GM19240 (cell line): Measurements from ENCODE around the gene TANGO6.
"Not testable (repeated sequence)": the region's sequence is repeated elsewhere in the genome, so short reads cannot be mapped to it uniquely, and the experiment has no call there.

Experiments
- DNase-seq: peaks from one replicate; pipeline ENCODE4 v3.0.0; 2011; ENCODE audit warnings: low spot score; ENCODE audit not compliant: insufficient read length

Gene TANGO6

GRCh38 chr16:69114346-69114975 is 271.1 kb downstream of the TANGO6 start:
- DNase-seq, result no peak

GRCh38 chr16:69114976-69115355 is 271.6 kb downstream of the TANGO6 start:
- no peak for DNase-seq

- DNase-seq, result no peak
These were observed 272.0 kb downstream of the TANGO6 start for GRCh38 chr16:69115361-69115760.

- DNase-seq, result no peak
These were observed 272.5 kb downstream of the TANGO6 start for GRCh38 chr16:69115837-69116236.

GRCh38 chr16:69116256-69116875 is 273.0 kb downstream of the TANGO6 start:
- DNase-seq, result no peak

- no peak for DNase-seq
These were observed 273.6 kb downstream of the TANGO6 start for GRCh38 chr16:69116906-69117305.

GRCh38 chr16:69118468-69118867 is 275.1 kb downstream of the TANGO6 start:
- no peak for DNase-seq

GRCh38 chr16:69118994-69119393 is 275.7 kb downstream of the TANGO6 start:
- DNase-seq, result no peak

- no peak for DNase-seq
These were observed 276.2 kb downstream of the TANGO6 start for GRCh38 chr16:69119536-69119935.

GRCh38 chr16:69120096-69120664 is 276.8 kb downstream of the TANGO6 start:
- DNase-seq, result no peak

- DNase-seq, result no peak
These were observed 280.6 kb downstream of the TANGO6 start for GRCh38 chr16:69123910-69124309.

GRCh38 chr16:69124406-69124805 is 281.1 kb downstream of the TANGO6 start:
- DNase-seq, result not testable (repeated sequence)

GRCh38 chr16:69124961-69125360 is 281.6 kb downstream of the TANGO6 start:
- DNase-seq, result not testable (repeated sequence)

GRCh38 chr16:69126221-69126620 is 282.9 kb downstream of the TANGO6 start:
- no peak for DNase-seq

GRCh38 chr16:69126801-69127200 is 283.5 kb downstream of the TANGO6 start:
- DNase-seq, result not testable (repeated sequence)

GRCh38 chr16:69127966-69128510 is 284.7 kb downstream of the TANGO6 start:
- DNase-seq, result no peak

- no peak for DNase-seq
These were observed 287.1 kb downstream of the TANGO6 start for GRCh38 chr16:69130461-69130860.

GRCh38 chr16:69131167-69131838 is 288.0 kb downstream of the TANGO6 start:
- no peak for DNase-seq

- peak; percentile 80 for DNase-seq
These were observed 288.6 kb downstream of the TANGO6 start for GRCh38 chr16:69131839-69132423.

GRCh38 chr16:69132424-69133252 is 289.3 kb downstream of the TANGO6 start, which contains the start of the genes CHTF8 and UTP4:
CHTF8 (minus strand) TSS chr16:69132588; CDS start chr16:69121458, 11,130 bp downstream.
UTP4 (plus strand) TSS chr16:69132649; CDS start chr16:69133460, 811 bp downstream.
- peak; percentile 83 for DNase-seq
